NOMO-1 treated with dmso at 0.1 percent for 144 hours (cell line): ENCODE measurements around the gene ZNF630.
"Not testable (repeated sequence)": the region's sequence is repeated elsewhere in the genome, so short reads cannot be mapped to it uniquely, and the experiment has no call there.

ENCODE experiments used
- DNase-seq: peaks from one replicate; lab custom pipeline; 2025; ENCODE audit not compliant: unreplicated experiment; lab: John Stamatoyannopoulos, UW

The ZNF630 gene

DNA sequence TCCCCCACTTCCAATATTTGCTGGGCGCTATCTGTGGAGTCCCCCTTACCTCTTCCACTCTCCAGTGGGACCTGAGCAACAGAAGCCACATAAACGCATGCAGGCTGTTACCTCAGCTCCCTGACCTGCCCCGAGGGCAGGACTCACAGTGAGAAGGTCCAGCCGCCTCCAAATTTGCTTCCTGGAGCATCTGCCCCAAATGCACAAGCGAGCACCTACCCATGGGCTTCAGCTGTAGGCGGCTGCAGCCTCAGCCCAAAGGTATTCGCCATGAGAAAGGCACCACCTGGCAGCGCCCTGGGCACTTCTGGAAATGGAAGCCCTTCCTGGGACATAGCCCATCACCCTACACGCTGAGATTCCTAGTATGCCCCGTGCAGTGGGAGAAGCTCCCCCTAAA lies 41.2 kb downstream of the ZNF630 start:
- DNase-seq: no peak

DNA sequence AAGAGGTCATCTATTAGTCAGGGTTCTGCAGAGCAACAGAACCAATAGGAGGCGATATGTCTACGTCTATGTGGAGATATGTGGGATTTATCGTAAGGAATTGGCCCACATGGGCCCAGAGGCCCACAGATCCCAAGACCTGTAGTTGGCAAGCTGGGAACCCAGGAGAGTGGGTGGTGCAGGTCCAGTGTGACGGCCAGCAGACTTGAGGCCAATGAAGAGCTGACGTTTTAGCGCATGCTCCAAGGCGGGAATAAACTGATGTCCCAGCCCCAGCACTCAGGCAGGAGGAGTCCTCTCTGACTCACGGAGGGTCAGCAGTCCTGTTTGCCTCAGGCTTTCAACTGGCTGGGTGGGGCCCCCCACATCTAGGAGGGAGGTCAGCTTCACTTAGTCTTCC lies 43.3 kb downstream of the ZNF630 start:
- no peak for DNase-seq

DNA sequence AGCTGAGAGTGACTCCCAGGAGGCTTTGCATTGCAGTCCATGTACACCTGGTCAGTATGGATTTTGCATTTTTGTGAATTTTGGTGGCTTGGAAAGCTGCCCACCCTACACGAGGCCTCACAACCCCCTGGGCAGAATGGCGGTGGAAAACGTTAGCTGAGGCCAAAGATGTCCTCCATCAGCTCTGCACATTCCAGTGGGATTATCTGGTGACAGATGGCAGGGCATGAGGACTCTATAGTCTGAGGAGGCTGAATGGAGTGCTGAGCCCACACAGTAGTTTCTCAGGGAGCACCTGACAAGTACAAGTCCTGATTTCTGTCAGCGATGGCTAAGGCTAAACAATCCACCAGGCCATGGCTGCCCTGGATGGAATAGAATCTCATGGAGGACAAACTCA lies 43.9 kb downstream of the ZNF630 start:
- DNase-seq: not testable (repeated sequence)

DNA sequence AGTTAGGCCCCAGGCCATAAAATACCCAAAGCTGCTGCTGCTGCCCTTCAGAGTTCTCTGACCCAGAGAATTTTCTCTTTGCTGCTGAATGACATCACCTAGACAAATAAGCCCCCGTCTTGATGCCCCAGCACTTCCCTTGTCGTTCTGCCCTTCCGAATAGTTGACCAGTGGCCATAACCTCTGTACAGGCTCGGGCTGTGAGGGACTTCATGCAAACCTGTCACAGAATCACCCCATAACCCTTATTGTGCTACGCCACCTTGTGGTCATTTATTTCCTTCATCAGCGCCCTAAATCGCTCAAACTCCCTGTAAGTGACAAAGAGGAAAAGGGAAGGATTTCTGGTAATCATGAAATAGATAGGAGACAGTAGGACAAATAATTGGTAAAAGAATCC lies 45.9 kb downstream of the ZNF630 start:
- DNase-seq: no peak

DNA sequence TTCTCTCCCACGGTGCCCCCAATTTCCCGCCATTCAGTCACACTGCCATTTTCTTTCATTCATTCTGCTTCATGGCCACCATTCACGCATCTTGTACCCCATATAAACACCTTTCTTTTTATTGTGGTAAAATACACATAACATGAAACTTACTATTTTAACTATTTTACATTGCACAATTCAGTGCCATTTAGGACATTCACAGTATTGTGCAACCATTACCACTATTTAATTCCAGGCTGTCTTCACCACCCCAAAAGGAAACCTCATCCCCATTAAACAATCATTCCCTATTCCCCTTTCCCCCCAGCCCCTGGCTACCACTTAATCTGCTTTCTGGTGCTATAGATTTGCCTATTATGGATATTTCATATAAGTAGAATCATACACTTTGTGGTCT lies 48.7 kb downstream of the ZNF630 start:
- no peak for DNase-seq

DNA sequence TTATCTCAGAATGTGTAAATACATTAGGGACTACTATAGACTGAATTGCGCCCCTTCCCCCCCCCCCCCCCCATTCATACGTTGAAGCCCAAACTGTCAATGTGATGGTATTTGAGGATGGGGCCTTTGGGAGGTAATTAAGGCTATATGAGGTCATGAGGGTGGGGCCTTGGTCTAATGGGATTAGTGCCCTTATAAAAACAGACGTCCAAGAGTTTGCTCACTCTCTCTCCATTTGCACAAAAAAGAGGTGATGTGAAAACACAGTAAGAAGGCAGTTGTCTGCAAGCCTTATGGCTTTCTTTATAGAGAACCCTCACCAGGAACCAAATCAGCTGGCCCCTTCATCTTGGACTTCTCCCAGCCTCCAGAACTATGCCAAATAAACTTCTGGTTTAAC lies 49.3 kb downstream of the ZNF630 start:
- DNase-seq: no peak

DNA sequence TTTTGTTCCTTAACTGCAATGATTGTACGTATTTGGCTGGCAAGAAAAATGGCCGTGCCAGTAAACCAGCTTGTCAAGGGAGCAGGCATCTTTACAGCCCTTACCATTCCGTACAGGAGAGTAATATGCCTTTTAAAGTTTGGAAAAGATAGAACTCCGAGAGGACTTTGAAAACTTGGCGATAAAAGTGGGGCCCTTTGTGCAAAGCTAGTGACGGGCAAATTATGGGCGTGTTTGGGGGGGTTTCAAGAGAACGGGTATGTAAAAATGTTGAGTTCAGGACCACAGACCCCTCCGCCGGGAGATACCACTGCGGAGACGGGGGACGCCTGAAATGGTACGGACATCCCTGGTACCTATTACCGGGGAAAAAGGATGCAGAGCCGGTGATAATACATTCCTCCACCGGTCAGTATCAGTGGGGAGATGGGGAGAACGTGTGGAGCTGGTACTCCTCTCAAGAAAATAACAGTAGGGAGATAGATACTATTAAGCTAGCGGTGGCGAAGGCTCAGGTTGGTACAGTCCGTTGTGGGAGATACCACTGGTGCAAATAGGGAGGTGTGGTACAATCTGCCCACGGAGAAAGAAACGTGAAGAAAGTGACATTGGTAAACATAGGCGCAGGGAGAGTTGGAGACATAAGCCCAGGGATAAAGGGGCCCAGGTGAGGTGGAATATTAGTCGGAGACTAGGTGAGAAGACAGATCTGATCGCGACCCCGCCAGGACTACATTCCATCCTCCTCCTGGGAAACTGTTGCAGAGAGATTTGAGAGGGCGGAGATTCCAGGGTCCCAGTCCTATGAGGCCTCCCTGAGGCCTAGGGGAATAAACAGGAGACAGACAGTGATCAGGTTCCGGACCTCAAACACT lies 50.2 kb downstream of the ZNF630 start:
- peak; percentile 54 for DNase-seq

DNA sequence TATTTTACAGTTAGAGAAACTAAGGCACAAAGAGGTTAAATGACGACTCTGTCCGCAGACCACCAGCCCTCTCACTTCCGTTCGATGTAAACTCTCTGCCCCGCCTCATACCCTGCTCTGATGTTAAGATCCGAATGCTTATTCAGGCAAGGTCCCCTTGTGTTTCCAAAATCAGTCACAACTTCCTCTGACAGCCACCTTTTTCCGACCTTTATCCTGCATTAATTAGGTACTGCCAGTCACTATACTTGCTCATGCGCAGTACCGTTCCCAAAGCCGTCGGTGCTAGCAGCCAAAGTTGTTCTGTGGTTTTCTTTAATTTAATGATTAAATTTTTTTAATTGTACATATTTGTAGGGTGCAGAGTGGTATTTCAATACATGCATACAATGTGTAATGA lies 51.0 kb downstream of the ZNF630 start:
- DNase-seq: not testable (repeated sequence)

DNA sequence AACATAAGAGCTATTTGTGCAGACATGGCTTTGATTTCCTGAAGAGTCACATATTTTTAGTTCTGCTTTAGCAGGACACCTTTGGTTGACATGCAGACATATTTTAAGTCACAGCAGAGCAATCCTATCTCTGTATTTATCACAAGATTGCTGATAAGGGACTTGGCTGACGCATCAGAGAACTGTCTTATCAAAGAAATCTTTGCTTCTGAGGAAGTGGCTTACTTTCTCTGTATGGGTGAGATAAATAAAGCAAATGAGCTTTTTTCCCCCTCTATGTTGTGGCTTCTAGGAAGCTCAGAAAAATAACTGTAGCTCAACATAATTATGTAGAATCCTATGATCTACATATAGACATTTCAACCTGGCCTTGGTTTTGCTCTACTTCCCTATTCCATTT lies 51.5 kb downstream of the ZNF630 start:
- DNase-seq: not testable (repeated sequence)

DNA sequence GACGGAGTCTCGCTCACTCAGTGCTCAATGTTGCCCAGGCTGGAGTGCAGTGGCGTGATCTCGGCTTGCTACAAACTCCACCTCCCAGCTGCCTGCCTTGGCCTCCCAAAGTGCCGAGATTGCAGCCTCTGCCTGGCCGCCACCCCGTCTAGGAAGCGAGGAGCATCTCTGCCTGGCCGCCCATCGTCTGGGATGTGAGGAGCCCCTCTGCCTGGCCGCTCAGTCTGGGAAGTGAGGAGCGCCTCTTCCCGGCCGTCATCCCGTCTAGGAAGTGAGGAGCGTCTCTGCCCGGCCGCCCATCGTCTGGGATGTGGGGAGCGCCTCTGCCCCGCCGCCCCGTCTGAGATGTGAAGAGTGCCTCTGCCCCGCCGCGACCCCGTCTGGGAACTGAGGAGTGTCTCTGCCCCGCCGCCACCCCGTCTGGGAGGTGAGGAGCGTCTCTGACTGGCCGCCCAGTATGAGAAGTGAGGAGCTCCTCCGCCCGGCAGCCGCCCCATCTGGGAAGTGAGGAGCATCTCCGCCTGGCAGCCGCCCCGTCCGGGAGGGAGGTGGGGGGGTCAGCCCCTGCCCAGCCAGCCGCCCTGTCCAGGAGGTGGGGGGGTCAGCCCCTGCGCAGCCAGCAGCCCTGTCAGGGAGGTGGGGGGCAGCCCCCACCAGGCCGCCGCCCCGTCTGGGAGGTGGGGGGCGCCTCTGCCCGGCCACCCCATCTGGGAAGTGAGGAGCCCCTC lies 54.7 kb downstream of the ZNF630 start:
- DNase-seq: not testable (repeated sequence)

DNA sequence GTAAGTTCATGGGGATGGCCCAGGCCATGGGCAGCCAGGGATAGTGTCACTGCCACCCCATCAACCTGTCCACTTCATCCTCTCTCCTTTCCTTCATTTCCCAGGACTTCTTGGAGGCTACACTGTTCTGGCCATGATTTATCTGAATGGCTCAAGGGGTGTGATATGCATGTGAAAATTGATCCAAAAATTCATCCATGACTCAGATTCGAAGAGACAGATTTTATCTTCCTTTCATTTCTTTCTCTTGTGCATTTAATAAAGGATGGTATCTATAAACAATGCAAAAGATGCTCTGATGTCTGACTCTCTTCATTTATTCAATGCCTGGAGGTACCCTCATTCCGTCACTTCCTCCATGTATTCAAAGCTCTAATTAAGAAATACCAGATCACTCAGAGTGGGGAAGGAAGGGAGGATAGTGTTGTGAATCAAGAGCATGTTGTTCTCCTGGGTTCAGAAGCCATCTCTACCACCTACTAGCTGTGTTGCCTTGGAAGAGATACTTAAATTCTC lies 61.9 kb downstream of the ZNF630 start:
- DNase-seq: not testable (repeated sequence)
